HG03520 (cell line): ENCODE measurements around the gene MYCN.
"Not testable (repeated sequence)": the region's sequence is repeated elsewhere in the genome, so short reads cannot be mapped to it uniquely, and the experiment has no call there.

ENCODE experiments used
- ATAC-seq: cut with Tn5 transposase; IDR thresholded peaks from one replicate; pipeline ENCODE4 v1.9.1; 2021; ENCODE audit warnings: mild to moderate bottlenecking, moderate library complexity; ENCODE audit not compliant: unreplicated experiment

The MYCN gene

GRCh38 chr2:15956751-15957736 lies 16.7 kb downstream of the MYCN start:
- ATAC-seq = no peak

GRCh38 chr2:15957881-15958713 lies 17.7 kb downstream of the MYCN start:
- ATAC-seq = no peak

- no peak for ATAC-seq
Measured at GRCh38 chr2:15959331-15960153, 19.2 kb downstream of the MYCN start.

- ATAC-seq = not testable (repeated sequence)
Measured at GRCh38 chr2:15960154-15960520, 19.8 kb downstream of the MYCN start.

GRCh38 chr2:15963109-15963976 lies 23.0 kb downstream of the MYCN start:
- not testable (repeated sequence) for ATAC-seq

GRCh38 chr2:15963977-15964670 lies 23.8 kb downstream of the MYCN start:
- ATAC-seq = no peak

GRCh38 chr2:15964936-15965563 lies 24.7 kb downstream of the MYCN start:
- no peak for ATAC-seq

- no peak for ATAC-seq
Measured at GRCh38 chr2:15965564-15966019, 25.2 kb downstream of the MYCN start.

- no peak for ATAC-seq
Measured at GRCh38 chr2:15967415-15968279, 27.3 kb downstream of the MYCN start.

- ATAC-seq = no peak
Measured at GRCh38 chr2:15968280-15969178, 28.2 kb downstream of the MYCN start.

GRCh38 chr2:15969214-15969613 lies 28.9 kb downstream of the MYCN start:
- ATAC-seq = no peak

- ATAC-seq = no peak
Measured at GRCh38 chr2:15970701-15971100, 30.4 kb downstream of the MYCN start.

GRCh38 chr2:15971351-15971750 lies 31.0 kb downstream of the MYCN start:
- no peak for ATAC-seq

GRCh38 chr2:15971831-15972522 lies 31.6 kb downstream of the MYCN start:
- no peak for ATAC-seq

GRCh38 chr2:15973481-15974401 lies 33.4 kb downstream of the MYCN start:
- ATAC-seq = no peak
